Esophagus squamous epithelium (tissue), 4 donors: ENCODE results near the gene ANP32E.

Source experiments
- CTCF ChIP-seq, 6 experiments: fragments of 450-650 bp in 4 of 6; fragments of 200-600 bp in 2 of 6; sonication (generic) in 2 of 6; IDR thresholded peaks; one replicate each; pipeline ENCODE4 v1.5.1; 2016 to 2019; ENCODE audit warnings: antibody characterized with exemption in 6 of 6, mild to moderate bottlenecking in 4 of 6, moderate library complexity in 4 of 6
- POLR2A ChIP-seq, 4 donors: fragments of 450-650 bp; IDR thresholded peaks; one replicate each; pipeline ENCODE4 v1.6.1; 2017; ENCODE audit warnings: antibody characterized with exemption in 4 of 4, mild to moderate bottlenecking in 4 of 4, moderate library complexity in 3 of 4

DNA sequence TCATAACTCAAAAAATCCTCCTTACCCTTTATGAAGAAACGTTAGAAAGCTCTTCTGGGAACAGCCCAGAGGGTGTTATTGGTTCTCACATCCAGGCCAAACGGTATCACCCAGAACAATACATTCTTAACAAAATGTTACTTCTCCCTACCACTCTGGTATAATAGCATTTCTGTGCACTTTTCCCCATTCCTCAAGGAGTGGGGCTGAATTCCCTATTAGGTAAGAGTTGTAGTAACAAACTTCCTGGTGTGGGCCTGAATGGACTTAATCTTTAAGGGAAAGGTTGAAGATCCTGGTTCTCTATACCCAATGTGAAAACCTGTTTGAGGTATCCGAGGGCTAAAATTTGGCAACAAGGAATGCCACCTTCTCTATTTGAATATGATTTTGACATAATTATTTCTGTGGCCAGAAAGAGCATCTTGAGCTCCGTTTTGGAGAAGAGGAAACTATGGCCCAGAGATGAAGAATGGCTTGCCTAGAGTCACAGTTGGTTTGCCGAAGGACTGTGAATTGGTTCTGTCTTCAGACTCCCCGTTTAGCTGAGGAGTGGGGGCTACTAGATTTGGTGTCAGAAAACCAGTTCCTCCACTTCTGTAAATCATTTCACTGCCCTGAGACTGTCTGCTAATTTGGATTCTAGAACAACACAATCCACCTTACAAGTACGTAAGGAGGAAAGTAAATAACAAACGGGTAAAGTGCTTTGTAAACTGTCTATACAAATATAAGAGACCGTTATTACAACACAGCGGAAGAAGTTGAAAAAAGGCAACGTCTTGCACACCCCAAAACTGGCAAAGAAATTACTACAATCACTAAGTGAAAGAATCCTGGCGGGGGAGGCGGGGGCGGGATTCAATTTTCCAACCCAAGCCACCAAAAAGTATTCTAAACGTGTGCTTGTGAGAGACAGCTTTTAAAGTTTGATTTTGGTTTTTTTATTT, 2.3 kb downstream of the ANP32E start:
- TF ChIP-seq POLR2A (IDR thresholded peaks at IDR 0.05): no peak
- no peak for TF ChIP-seq CTCF (IDR thresholded peaks at IDR 0.05)
